HEK293 (cell line): ENCODE data around the gene KANSL1.

Source experiments
- CTCF ChIP-seq: fragments of 450-650 bp; formaldehyde crosslinking; IDR thresholded peaks from 2 replicates; pipeline ENCODE4 v1.5.1; 2016; ENCODE audit warnings: missing biosample characterization, missing genetic modification characterization
- ELK4 ChIP-seq: IDR thresholded peaks from 2 replicates; pipeline ENCODE4 v1.6.1; 2011; ENCODE audit warnings: mild to moderate bottlenecking, low read depth, low read length, borderline replicate concordance
- MEIS1 ChIP-seq: sonication (generic); formaldehyde crosslinking; IDR thresholded peaks from 2 replicates; pipeline ENCODE4 v1.8.1; 2022; ENCODE audit warnings: missing genetic modification reagents, mild to moderate bottlenecking, borderline replicate concordance
- PBX3 ChIP-seq: sonication (generic); formaldehyde crosslinking; IDR thresholded peaks from 2 replicates; pipeline ENCODE4 v1.8.1; 2022; ENCODE audit warnings: mild to moderate bottlenecking, moderate library complexity, missing genetic modification reagents
- SP2 ChIP-seq: fragments of 450-650 bp; formaldehyde crosslinking; IDR thresholded peaks from 2 replicates; pipeline ENCODE4 v1.5.1; 2016; ENCODE audit warnings: missing biosample characterization, missing genetic modification characterization
- ZBTB44 ChIP-seq: fragments of 450-650 bp; IDR thresholded peaks from 2 replicates; pipeline ENCODE4 v1.5.1; 2018; ENCODE audit warnings: missing biosample characterization, mild to moderate bottlenecking, missing genetic modification characterization
- ZNF175 ChIP-seq: fragments of 450-650 bp; formaldehyde crosslinking; IDR thresholded peaks from 2 replicates; pipeline ENCODE4 v1.5.1; 2016; ENCODE audit warnings: missing biosample characterization, missing genetic modification characterization
- ZNF660 ChIP-seq: fragments of 450-650 bp; IDR thresholded peaks from 2 replicates; pipeline ENCODE4 v1.5.1; 2018; ENCODE audit warnings: missing biosample characterization, mild to moderate bottlenecking, missing genetic modification characterization
- ZNF747 ChIP-seq: fragments of 450-650 bp; formaldehyde crosslinking; IDR thresholded peaks from 2 replicates; pipeline ENCODE4 v1.5.1; 2016; ENCODE audit warnings: missing biosample characterization, missing genetic modification characterization
- ZNF768 ChIP-seq: fragments of 450-650 bp; formaldehyde crosslinking; IDR thresholded peaks from 2 replicates; pipeline ENCODE4 v1.5.1; 2018; ENCODE audit warnings: missing biosample characterization, mild to moderate bottlenecking, missing genetic modification characterization

GRCh38 chr17:46045639-46046038 lies 147.6 kb downstream of the KANSL1 start:
- TF ChIP-seq CTCF (tag by site-specific recombination) (no peak), ZNF768 (no peak), ZBTB44 (tag by site-specific recombination) (no peak), ZNF747 (tag by site-specific recombination) (no peak), ZNF660 (no peak), ZNF175 (tag by site-specific recombination) (no peak), ELK4 (no peak), MEIS1 (CRISPR knock-in tag) (no peak), SP2 (no peak), PBX3 (no peak)
